K562 (cell line): ENCODE results near the gene TCEAL5. TPM values are rescaled to one million over a fixed set of nuclear protein-coding genes. Genes with fewer than 3 reads are reported as not detected.

Experiments
- ATAC-seq: fragments of 200-7000 bp; cut with Tn5 transposase; 3 replicates; pipeline ENCODE4 v1.9.1; 2020; ENCODE audit warnings: moderate library complexity
- BruUV-seq: library from RNA; stranded (reverse); fragments of 400-500 nt; replicated peaks from 2 replicates; lab custom pipeline; 2021; lab: Mats Ljungman, UMichigan
- CTCF ChIA-PET: fragments of 300-600 bp; formaldehyde crosslinking; extraction: SDS; loops from one replicate; lab custom pipeline; 2021; ENCODE audit warnings: low intra/inter-chr PET ratio; lab: Yijun Ruan, JAX
- POLR2A ChIA-PET: fragments of 300-600, 350-650 bp; sonication (Branson Sonifier 250); formaldehyde crosslinking; extraction: SDS; loops from one replicate; lab custom pipeline; 2021; ENCODE audit warnings: antibody characterized with exemption, inconsistent platforms; lab: Yijun Ruan, JAX
- DNase-seq, 4 experiments: peaks; one replicate each; pipeline versions ENCODE4 v3.0.0 to v3.0.0-alpha.2; 2011 to 2018; ENCODE audit warnings: low spot score in 3 of 4, mixed read lengths in 3 of 4; ENCODE audit errors: extremely low read depth in 1 of 4
- FAIRE-seq: peaks from 2 replicates; lab custom pipeline; 2011; peaks lifted over from hg19 to GRCh38; lab: Jason Lieb, UNC
- H2AFZ ChIP-seq: 2 replicates; pipeline ENCODE4 v1.6.0; 2011; ENCODE audit warnings: low read depth, low read length, control low read depth, inconsistent platforms
- H3K27ac ChIP-seq: fragments of 200-600 bp; 3 replicates; pipeline ENCODE4 v1.8.0; 2011; ENCODE audit warnings: low read depth, mild to moderate bottlenecking, control low read depth, inconsistent platforms, low read length, moderate library complexity, mixed read lengths; ENCODE audit errors: extremely low read depth
- H3K27me3 ChIP-seq, 2 experiments: fragments of 300-600 bp in 1 of 2; 2 replicates in 1 of 2; 3 replicates in 1 of 2; pipeline versions ENCODE4 v1.6.0 to v1.8.0; 2011; ENCODE audit warnings: inconsistent platforms in 2 of 2, low read length in 2 of 2, mild to moderate bottlenecking in 1 of 2, mixed read lengths in 1 of 2, moderate library complexity in 1 of 2; ENCODE audit not compliant: control insufficient read depth in 2 of 2, insufficient read depth in 2 of 2
- H3K36me3 ChIP-seq: fragments of 300-600 bp; 3 replicates; pipeline ENCODE4 v1.8.0; 2011; ENCODE audit warnings: mild to moderate bottlenecking, low read length, inconsistent platforms; ENCODE audit not compliant: control insufficient read depth, insufficient read depth
- H3K4me1 ChIP-seq, 2 experiments: fragments of 200-600 bp in 1 of 2; replicated peaks in 1 of 2; 2 replicates in 1 of 2; 3 replicates in 1 of 2; pipeline versions ENCODE4 v1.5.1 to v1.8.0; 2011; ENCODE audit warnings: inconsistent platforms in 2 of 2, low read length in 2 of 2, mild to moderate bottlenecking in 1 of 2, mixed read lengths in 1 of 2, moderate library complexity in 1 of 2; ENCODE audit not compliant: control insufficient read depth in 2 of 2, insufficient read depth in 2 of 2
- H3K4me2 ChIP-seq: 2 replicates; pipeline ENCODE4 v1.6.1; 2011; ENCODE audit warnings: low read length, control low read depth, inconsistent platforms, mixed read lengths; ENCODE audit not compliant: insufficient read depth
- H3K4me3 ChIP-seq: fragments of 200-600 bp; sonication (generic), shearing (Covaris generic); 2 replicates; pipeline ENCODE4 v1.5.1; 2016; ENCODE audit warnings: control low read depth, inconsistent platforms
- H3K79me2 ChIP-seq: fragments of 200-600 bp; 3 replicates; pipeline ENCODE4 v1.8.0; 2011; ENCODE audit warnings: low read length, inconsistent platforms; ENCODE audit not compliant: control insufficient read depth, insufficient read depth
- H3K9ac ChIP-seq, 2 experiments: 2 replicates each; pipeline versions ENCODE4 v1.6.0 to v1.6.1; 2011; ENCODE audit warnings: low read depth in 2 of 2, low read length in 2 of 2, control low read depth in 1 of 2, inconsistent platforms in 1 of 2, mild to moderate bottlenecking in 1 of 2, mixed read lengths in 1 of 2; ENCODE audit not compliant: insufficient read depth in 1 of 2
- H3K9me1 ChIP-seq: one replicate; pipeline ENCODE4 v1.6.0; 2011; ENCODE audit warnings: inconsistent platforms, mild to moderate bottlenecking, low read length, moderate library complexity; ENCODE audit not compliant: control insufficient read depth, insufficient read depth
- H3K9me3 ChIP-seq: replicated peaks from 2 replicates; pipeline ENCODE4 v1.5.1; 2011; ENCODE audit warnings: low read depth, low read length, inconsistent platforms; ENCODE audit not compliant: control insufficient read depth, insufficient read depth
- H4K20me1 ChIP-seq: replicated peaks from 2 replicates; pipeline ENCODE4 v1.6.1; 2011; ENCODE audit warnings: low read length, inconsistent platforms, mixed read lengths; ENCODE audit not compliant: control insufficient read depth, insufficient read depth
- BHLHE40 ChIP-seq: IDR thresholded peaks from 2 replicates; pipeline ENCODE4 v1.6.1; 2011; ENCODE audit warnings: low read length, improper control_type of control experiment
- ETS1 ChIP-seq: conservative IDR thresholded peaks from 2 replicates; pipeline ENCODE4 v1.6.1; 2011; ENCODE audit warnings: low read depth, mild to moderate bottlenecking, low read length; ENCODE audit not compliant: control insufficient read depth
- GABPB1 ChIP-seq: sonication (generic); formaldehyde crosslinking; IDR thresholded peaks from 2 replicates; pipeline ENCODE4 v1.8.0; 2022; ENCODE audit warnings: mild to moderate bottlenecking, missing genetic modification reagents
- TAF7 ChIP-seq: fragments of 450-650 bp; IDR thresholded peaks from 2 replicates; pipeline ENCODE4 v1.6.1; 2016; ENCODE audit warnings: missing genetic modification characterization, missing compliant biosample characterization
- ZNF133 ChIP-seq: fragments of 250-450 bp; sonication (Bioruptor Pico); IDR thresholded peaks from 2 replicates; pipeline ENCODE4 v1.4.0; 2020; ENCODE audit warnings: mild to moderate bottlenecking
- ZNF764 ChIP-seq: fragments of 250-450 bp; sonication (Bioruptor Pico); IDR thresholded peaks from 2 replicates; pipeline ENCODE4 v1.4.0; 2020; ENCODE audit warnings: low read depth, mild to moderate bottlenecking, moderate library complexity
- WGBS: fragments of 100-300 bp; shearing (Covaris generic); methylation state at CpG from one replicate; pipeline ENCODE4 v1.1.6; 2016; ENCODE audit warnings: low coverage, mixed read lengths; ENCODE audit not compliant: insufficient coverage; ENCODE audit errors: missing lambda C conversion rate; 5-methylcytosine and 5-hydroxymethylcytosine counted together
- in situ Hi-C: fragments of 300-500 bp; cut with MboI; formaldehyde crosslinking; loops from 4 replicates; pipeline ENCODE4 v1.15.0; 2018; ENCODE audit warnings: inconsistent platforms, mixed read lengths
- intact Hi-C: fragments of 100-400 bp; cut with micrococcal nuclease; formaldehyde crosslinking; loops from 2 replicates; pipeline ENCODE4 v1.14.2; 2022
- polyA plus RNA-seq, 8 experiments: library from polyadenylated mRNA; depleted of rRNA in 4 of 8; stranded (reverse) in 5 of 8; unstranded in 3 of 8; fragments of >200 nt; fragmentation: Nextera tagmentation in 2 of 8; fragmentation: Illumina TruSeq in 1 of 8; extraction: Ambion mirVana in 2 of 8; extraction: Trizol in 1 of 8; gene quantifications; 2 replicates each; pipeline versions ENCODE4 v1.2.1 to v1.2.3, GENCODE V29; 2011 to 2014; ENCODE audit warnings: inconsistent platforms in 1 of 8, missing spikeins in 1 of 8
- total RNA-seq, 7 experiments: library from RNA; depleted of rRNA in 6 of 7; stranded (reverse); fragments of >200 nt in 6 of 7; fragmentation: Illumina TruSeq in 2 of 7; extraction: Trizol in 2 of 7; gene quantifications; 2 replicates each; pipeline versions ENCODE4 v1.2.1 to v1.2.3, GENCODE V29; 2011 to 2021; ENCODE audit warnings: low replicate concordance in 1 of 7

Gene TCEAL5
- total and polyA plus RNA-seq, 9 of the 15 experiments (the other 6 are each of a cell fraction or from before 2014, with no cell fraction given), result 0.10 to 0.18 TPM; not detected in 7

DNA sequence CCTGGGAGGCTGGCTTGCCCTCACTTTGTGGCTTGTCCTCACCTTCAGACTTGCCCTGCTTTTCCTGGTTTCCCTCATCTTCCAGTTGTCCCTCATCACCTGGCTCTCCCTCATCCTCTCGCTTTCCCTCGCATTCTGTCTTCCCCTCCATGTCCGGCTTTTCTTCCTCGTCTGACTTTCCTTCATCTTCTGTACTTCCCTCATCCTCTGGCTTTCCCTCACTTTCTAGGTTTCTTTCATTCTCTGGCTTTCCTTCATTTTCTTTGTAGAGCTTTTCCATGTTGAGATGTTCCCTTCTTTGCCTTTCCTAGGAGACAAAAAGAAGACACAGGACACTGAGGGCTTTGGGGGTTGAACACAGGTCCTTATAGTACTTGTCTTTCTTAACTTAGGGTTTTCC lies 2.3 kb downstream of the TCEAL5 start:
- Histone ChIP-seq H3K4me3 (no peak overlapping the region), H3K27ac (no peak overlapping the region), H3K27me3 (peaks cover 4 to 16% of the 10 kb centered on the region in 2 experiments; a peak in 3 of 5 replicates), H3K9ac (no peak overlapping the region), H3K36me3 (no peaks in the 10 kb centered on the region), H3K4me2 (no peak overlapping the region), H4K20me1 (no peaks in the 10 kb centered on the region), H3K9me1 (no peaks in the 10 kb centered on the region), H3K9me3 (no peaks in the 10 kb centered on the region), H3K79me2 (no peaks in the 10 kb centered on the region), H3K4me1 (no peaks in the 10 kb centered on the region; a peak in 1 of 5 replicates), H2AFZ (no peak overlapping the region)
- 13% methylated on average over 4 of the region's 4 CpGs for WGBS
- DNase-seq, result no peak
- CTCF ChIA-PET, result no interaction called here
- BruUV-seq, result no TSS peak
- in situ Hi-C loops (no loop called here), intact Hi-C loops (no loop called here)
- TF ChIP-seq BHLHE40 (no peak), ETS1 (no peak), GABPB1 (CRISPR knock-in tag) (no peak), ZNF764 (CRISPR knock-in tag) (no peak), TAF7 (tag) (no peak), ZNF133 (CRISPR knock-in tag) (no peak)
- no peak for ATAC-seq
- POLR2A ChIA-PET, result interaction anchor here (0.5 to 0.6 kb wide), 2 partner anchors 402 to 443 kb away, joined by 3 read pairs; no protein-coding TSS in a partner anchor
- FAIRE-seq, result no peak
